ENCODE data around the gene CHP1. TPM values are rescaled to one million over a fixed set of nuclear protein-coding genes. Genes with fewer than 3 reads are reported as not detected.

The CHP1 gene
- total and polyA plus RNA-seq, 8 donors = 51.2 to 207 (median 59.0) TPM

DNA sequence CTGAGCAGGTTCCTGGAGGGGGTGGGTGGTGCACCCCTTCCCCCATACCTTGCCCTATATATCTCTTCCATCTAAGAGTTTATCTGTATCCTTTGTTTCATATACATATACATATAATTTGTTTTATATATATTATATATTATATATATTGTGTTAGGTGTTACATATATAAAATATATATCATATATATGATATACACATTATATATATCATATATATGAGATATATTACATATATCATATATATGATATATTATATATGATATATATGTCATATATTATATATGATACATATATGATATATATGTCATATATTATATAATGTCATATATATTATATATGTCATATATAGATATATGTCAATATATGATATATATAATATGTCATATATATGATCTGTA is 31.6 kb upstream of the CHP1 start:
- intact Hi-C loops (cut with DNase I) = no loop called here
- ATAC-seq (no peak), DNase-seq (no peak)
- TF ChIP-seq, protein P1, sequence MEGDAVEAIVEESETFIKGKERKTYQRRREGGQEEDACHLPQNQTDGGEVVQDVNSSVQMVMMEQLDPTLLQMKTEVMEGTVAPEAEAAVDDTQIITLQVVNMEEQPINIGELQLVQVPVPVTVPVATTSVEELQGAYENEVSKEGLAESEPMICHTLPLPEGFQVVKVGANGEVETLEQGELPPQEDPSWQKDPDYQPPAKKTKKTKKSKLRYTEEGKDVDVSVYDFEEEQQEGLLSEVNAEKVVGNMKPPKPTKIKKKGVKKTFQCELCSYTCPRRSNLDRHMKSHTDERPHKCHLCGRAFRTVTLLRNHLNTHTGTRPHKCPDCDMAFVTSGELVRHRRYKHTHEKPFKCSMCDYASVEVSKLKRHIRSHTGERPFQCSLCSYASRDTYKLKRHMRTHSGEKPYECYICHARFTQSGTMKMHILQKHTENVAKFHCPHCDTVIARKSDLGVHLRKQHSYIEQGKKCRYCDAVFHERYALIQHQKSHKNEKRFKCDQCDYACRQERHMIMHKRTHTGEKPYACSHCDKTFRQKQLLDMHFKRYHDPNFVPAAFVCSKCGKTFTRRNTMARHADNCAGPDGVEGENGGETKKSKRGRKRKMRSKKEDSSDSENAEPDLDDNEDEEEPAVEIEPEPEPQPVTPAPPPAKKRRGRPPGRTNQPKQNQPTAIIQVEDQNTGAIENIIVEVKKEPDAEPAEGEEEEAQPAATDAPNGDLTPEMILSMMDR (IDR thresholded peaks at IDR 0.05) = no peak
- Histone ChIP-seq H3K36me3 (no peaks in the 10 kb centered on the region), H3K9me3 (no peaks in the 10 kb centered on the region), H3K27me3 (no peaks in the 10 kb centered on the region), H3K4me1 (no peaks in the 10 kb centered on the region), H3K27ac (no peak overlapping the region), H3K4me3 (no peak overlapping the region)

DNA sequence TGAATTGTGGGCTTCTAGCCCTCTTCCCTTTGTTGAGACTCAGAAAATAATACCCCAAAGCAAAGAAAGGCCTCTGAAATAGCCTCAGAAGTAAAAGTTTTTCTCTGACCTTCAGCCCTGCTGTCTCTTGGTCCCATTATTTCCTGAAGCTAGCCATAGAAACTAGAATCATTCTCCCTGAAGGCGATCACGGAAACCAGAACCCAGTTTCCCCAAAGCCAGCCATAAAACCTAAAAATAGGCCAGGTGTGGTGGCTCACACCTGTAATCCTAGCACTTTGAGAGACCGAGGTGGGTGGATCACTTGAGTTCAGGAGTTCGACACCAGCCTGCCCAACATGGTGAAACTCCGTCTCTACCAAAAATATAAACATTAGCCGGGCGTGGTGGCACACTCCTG is 27.7 kb upstream of the CHP1 start:
- Histone ChIP-seq H3K4me3 (no peak overlapping the region), H3K27me3 (no peaks in the 10 kb centered on the region), H3K36me3 (no peaks in the 10 kb centered on the region), H3K27ac (no peak overlapping the region), H3K9me3 (no peaks in the 10 kb centered on the region), H3K4me1 (no peaks in the 10 kb centered on the region)
- intact Hi-C loops (cut with DNase I) = no loop called here
- no peak for ATAC-seq
- TF ChIP-seq, protein P1 (IDR thresholded peaks at IDR 0.05) = no peak
- DNase-seq = no peak

DNA sequence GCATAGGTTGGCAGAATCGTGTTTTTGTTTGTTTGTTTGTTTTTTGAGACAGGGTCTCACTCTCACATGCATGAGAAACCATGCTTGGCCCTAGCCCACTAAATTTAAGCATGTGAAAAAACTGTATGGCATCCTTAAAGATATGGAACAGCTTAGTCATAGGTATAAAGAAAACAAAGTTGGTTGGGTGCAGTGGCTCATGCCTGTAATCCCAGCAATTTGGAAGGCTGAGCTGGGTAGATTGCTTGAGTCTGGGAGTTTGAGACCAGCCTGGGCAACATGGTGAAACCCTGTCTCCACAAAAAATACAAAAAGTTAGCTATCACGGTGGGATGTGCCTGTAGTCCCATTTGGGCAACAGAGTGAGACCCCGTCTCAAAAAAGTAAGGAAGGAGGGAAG is 25.8 kb upstream of the CHP1 start:
- TF ChIP-seq, protein P1 (IDR thresholded peaks at IDR 0.05) = no peak
- Histone ChIP-seq H3K27ac (no peak overlapping the region), H3K9me3 (no peaks in the 10 kb centered on the region), H3K27me3 (no peaks in the 10 kb centered on the region), H3K36me3 (no peaks in the 10 kb centered on the region), H3K4me3 (no peak overlapping the region), H3K4me1 (no peaks in the 10 kb centered on the region)
- intact Hi-C loops (cut with DNase I) = no loop called here
- ATAC-seq (no peak), DNase-seq (no peak)

DNA sequence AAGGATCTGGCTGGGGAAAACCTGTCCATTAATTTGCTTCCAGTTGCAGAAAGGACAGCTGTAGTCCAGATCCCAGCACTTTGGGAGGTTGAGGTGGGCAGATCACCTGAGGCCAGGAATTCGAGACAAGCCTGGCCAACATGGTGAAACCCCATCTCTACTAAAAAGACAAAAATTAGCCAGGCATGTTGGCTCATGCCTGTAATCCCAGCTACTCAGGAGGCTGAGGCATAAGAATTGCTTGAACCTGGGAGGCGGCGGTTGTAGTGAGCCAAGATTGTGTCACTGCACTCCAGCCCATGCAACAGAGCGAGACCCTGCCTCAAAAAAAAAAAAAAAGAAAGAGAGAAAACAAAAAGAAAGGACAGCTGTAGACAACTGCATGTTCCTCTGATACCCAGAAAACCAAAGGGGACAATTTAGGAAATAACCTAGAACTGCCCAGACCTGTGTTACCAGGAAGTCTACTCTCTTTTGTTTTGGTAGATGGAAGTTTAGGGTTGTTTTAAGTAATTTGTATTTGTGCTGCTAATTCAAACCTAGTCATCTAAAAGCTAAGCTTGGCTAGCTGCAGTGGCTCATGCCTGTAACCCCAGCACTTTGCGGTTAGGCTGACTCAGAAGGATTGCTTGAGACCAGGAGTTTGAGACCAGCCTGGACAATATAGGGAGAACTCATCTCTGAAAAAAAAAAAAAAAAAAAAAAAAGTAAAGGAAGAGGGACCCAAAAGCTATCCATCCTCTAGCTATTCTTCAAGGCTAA is 23.2 kb upstream of the CHP1 start:
- TF ChIP-seq, protein P1 (IDR thresholded peaks at IDR 0.05) = no peak
- H3K27ac ChIP-seq = no peak overlapping the region
- no peak for ATAC-seq
- no peak overlapping the region for H3K4me3 ChIP-seq
- intact Hi-C loops (cut with DNase I) = no loop called here
- no peak for DNase-seq
- H3K9me3 ChIP-seq = no peaks in the 10 kb centered on the region
- H3K27me3 ChIP-seq = no peaks in the 10 kb centered on the region
- no peaks in the 10 kb centered on the region for H3K36me3 ChIP-seq
- H3K4me1 ChIP-seq = no peaks in the 10 kb centered on the region

DNA sequence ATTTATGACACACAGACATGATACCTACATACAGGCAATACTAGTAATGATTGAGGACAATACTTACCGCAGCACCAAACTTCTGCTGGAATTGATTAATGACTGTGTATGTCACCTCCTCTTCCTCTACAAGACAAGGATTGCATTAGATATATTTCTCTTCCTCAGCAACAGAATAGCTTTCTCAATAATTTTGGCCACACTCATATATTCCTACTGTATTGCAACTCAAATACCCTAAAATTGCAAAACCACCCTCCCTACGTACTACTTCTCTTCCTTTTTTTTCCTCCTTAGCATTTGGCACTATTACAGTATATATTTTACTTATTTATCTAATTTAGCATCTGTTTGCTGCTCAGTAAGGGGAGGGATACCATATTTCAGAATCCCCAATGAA is 15.4 kb upstream of the CHP1 start:
- DNase-seq (no peak), ATAC-seq (no peak)
- TF ChIP-seq, protein P1 (IDR thresholded peaks at IDR 0.05) = no peak
- intact Hi-C loops (cut with DNase I) = no loop called here
- H3K4me1 ChIP-seq = no peaks in the 10 kb centered on the region
- H3K27me3 ChIP-seq = no peaks in the 10 kb centered on the region
- H3K4me3 ChIP-seq = no peak overlapping the region
- H3K27ac ChIP-seq = peak overlapping the region in 1 of 2 donors; percentile 1
- H3K36me3 ChIP-seq = no peaks in the 10 kb centered on the region
- no peaks in the 10 kb centered on the region for H3K9me3 ChIP-seq
